ENCODE data around the gene CHEK2.
"Not testable (repeated sequence)": the region's sequence is repeated elsewhere in the genome, so short reads cannot be mapped to it uniquely, and the experiment has no call there.

The CHEK2 gene

GRCh38 chr22:28682966-28683365 lies 58.7 kb downstream of the CHEK2 start:
- not testable (repeated sequence) for DNase-seq

GRCh38 chr22:28680813-28681490 lies 60.7 kb downstream of the CHEK2 start:
- not testable (repeated sequence) for DNase-seq

- DNase-seq, result peak; percentile 46
These were observed 61.9 kb downstream of the CHEK2 start, which contains the start of gene TTC28 for GRCh38 chr22:28679611-28680287. Gene TTC28 (minus strand): TSS chr22:28679840. CDS start chr22:28679723, 117 bp downstream.

- DNase-seq, result not testable (repeated sequence)
These were observed 62.6 kb downstream of the CHEK2 start for GRCh38 chr22:28678778-28679610.

GRCh38 chr22:28678170-28678569 lies 63.5 kb downstream of the CHEK2 start:
- not testable (repeated sequence) for DNase-seq

GRCh38 chr22:28674121-28674563 lies 67.5 kb downstream of the CHEK2 start:
- DNase-seq, result no peak

GRCh38 chr22:28670756-28671155 lies 70.9 kb downstream of the CHEK2 start:
- DNase-seq, result no peak

GRCh38 chr22:28670161-28670560 lies 71.5 kb downstream of the CHEK2 start:
- no peak for DNase-seq

GRCh38 chr22:28669387-28669786 lies 72.2 kb downstream of the CHEK2 start:
- no peak for DNase-seq

GRCh38 chr22:28663569-28663942 lies 78.1 kb downstream of the CHEK2 start:
- not testable (repeated sequence) for DNase-seq

GRCh38 chr22:28658448-28658847 lies 83.2 kb downstream of the CHEK2 start:
- DNase-seq, result no peak

- DNase-seq, result no peak
These were observed 85.4 kb downstream of the CHEK2 start for GRCh38 chr22:28656181-28656580.

GRCh38 chr22:28650463-28650862 lies 91.2 kb downstream of the CHEK2 start:
- no peak for DNase-seq

GRCh38 chr22:28648792-28649191 lies 92.8 kb downstream of the CHEK2 start:
- no peak for DNase-seq

GRCh38 chr22:28647216-28647615 lies 94.4 kb downstream of the CHEK2 start:
- DNase-seq, result no peak

- DNase-seq, result no peak
These were observed 102.3 kb downstream of the CHEK2 start for GRCh38 chr22:28639321-28639720.

Data from 8988T (cell line).